Left lung (tissue), 14 donors: Measurements from ENCODE around the gene NRK. TPM values are rescaled to one million over a fixed set of nuclear protein-coding genes. Genes with fewer than 3 reads are reported as not detected.

Experiments
- ATAC-seq: fragments of 200-7000 bp; cut with Tn5 transposase; one replicate; pipeline ENCODE4 v1.9.1; 2020; ENCODE audit warnings: moderate library complexity
- DNase-seq, 4 donors: peaks; one replicate each; pipeline ENCODE4 v3.0.0-alpha.2; 2013 to 2020
- H3K27ac ChIP-seq, 2 donors: fragments of 200-600 bp; sonication (generic) in 1 of 2; one replicate each; pipeline versions ENCODE4 v1.5.0 to v1.8.0; 2020 to 2021
- H3K27me3 ChIP-seq, 2 donors: fragments of 200-600 bp; sonication (generic) in 1 of 2; one replicate each; pipeline versions ENCODE4 v1.5.0 to v1.8.0; 2020 to 2021
- H3K36me3 ChIP-seq, 2 donors: fragments of 200-600 bp; sonication (generic) in 1 of 2; one replicate each; pipeline versions ENCODE4 v1.5.0 to v1.8.0; 2020 to 2021
- H3K4me1 ChIP-seq, 2 donors: fragments of 200-600 bp; one replicate each; pipeline ENCODE4 v1.8.0; 2021
- H3K4me3 ChIP-seq, 2 donors: fragments of 200-600 bp; sonication (generic) in 1 of 2; one replicate each; pipeline versions ENCODE4 v1.5.0 to v1.8.0; 2020 to 2021; ENCODE audit warnings: mild to moderate bottlenecking in 1 of 2
- H3K9me3 ChIP-seq, 2 donors: fragments of 200-600 bp; sonication (generic) in 1 of 2; one replicate each; pipeline versions ENCODE4 v1.5.0 to v1.8.0; 2020 to 2021
- intact Hi-C, 2 donors: fragments of 100-400 bp; cut with DNase I; formaldehyde crosslinking; loops; one replicate each; pipeline versions ENCODE4 v1.11.2 to v1.14.2; 2022
- long read RNA-seq, 12 donors: library from polyadenylated mRNA in 2 of 12; unstranded in 2 of 12; transcript quantifications; one replicate each; pipeline ENCODE4 v2.0.0 and lab custom pipeline, GENCODE V29; 2019 to 2026
- polyA plus RNA-seq, 6 donors: library from polyadenylated mRNA; unstranded; fragments of 120-200 nt; gene quantifications; one replicate each; pipeline ENCODE4 v1.2.1, GENCODE V29; 2013; ENCODE audit not compliant: insufficient read length in 6 of 6
- total RNA-seq, 2 donors: library from RNA; stranded (reverse); fragmentation: NEBNext Ultra II Directional; extraction: Animal tissue kit (Norgen Biotek cat#: 25700); gene quantifications; one replicate each; pipeline ENCODE4 v1.2.1, GENCODE V29; 2021
- TF ChIP-seq, protein P1 (sequence below), 2 donors: fragments of 200-600 bp; sonication (generic) in 1 of 2; IDR thresholded peaks; one replicate each; pipeline versions ENCODE4 v1.5.0 to v1.8.0; 2021; ENCODE audit warnings: antibody characterized with exemption in 2 of 2
- donor health status: DM: no; HTN: yes; CAD: no.
- donor health status: DM: no; HTN: no; CAD: no.

Gene NRK, protein sequence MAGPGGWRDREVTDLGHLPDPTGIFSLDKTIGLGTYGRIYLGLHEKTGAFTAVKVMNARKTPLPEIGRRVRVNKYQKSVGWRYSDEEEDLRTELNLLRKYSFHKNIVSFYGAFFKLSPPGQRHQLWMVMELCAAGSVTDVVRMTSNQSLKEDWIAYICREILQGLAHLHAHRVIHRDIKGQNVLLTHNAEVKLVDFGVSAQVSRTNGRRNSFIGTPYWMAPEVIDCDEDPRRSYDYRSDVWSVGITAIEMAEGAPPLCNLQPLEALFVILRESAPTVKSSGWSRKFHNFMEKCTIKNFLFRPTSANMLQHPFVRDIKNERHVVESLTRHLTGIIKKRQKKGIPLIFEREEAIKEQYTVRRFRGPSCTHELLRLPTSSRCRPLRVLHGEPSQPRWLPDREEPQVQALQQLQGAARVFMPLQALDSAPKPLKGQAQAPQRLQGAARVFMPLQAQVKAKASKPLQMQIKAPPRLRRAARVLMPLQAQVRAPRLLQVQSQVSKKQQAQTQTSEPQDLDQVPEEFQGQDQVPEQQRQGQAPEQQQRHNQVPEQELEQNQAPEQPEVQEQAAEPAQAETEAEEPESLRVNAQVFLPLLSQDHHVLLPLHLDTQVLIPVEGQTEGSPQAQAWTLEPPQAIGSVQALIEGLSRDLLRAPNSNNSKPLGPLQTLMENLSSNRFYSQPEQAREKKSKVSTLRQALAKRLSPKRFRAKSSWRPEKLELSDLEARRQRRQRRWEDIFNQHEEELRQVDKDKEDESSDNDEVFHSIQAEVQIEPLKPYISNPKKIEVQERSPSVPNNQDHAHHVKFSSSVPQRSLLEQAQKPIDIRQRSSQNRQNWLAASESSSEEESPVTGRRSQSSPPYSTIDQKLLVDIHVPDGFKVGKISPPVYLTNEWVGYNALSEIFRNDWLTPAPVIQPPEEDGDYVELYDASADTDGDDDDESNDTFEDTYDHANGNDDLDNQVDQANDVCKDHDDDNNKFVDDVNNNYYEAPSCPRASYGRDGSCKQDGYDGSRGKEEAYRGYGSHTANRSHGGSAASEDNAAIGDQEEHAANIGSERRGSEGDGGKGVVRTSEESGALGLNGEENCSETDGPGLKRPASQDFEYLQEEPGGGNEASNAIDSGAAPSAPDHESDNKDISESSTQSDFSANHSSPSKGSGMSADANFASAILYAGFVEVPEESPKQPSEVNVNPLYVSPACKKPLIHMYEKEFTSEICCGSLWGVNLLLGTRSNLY (N-terminal part only)
- total RNA-seq (10 to 100 TPM in 1 of 2 donors, 1 to 10 TPM in 1; 1.1 to 16.1 TPM), polyA plus RNA-seq (1 to 10 TPM; 3.5 to 5.2 (median 4.3) TPM)
- long read RNA-seq, donor 1: 0 reads
- long read RNA-seq, donor 2: 0 reads
- long read RNA-seq, donor 3: 0 reads
- long read RNA-seq, donor 4, partial matches to known transcripts: 1 of 1 reads
- long read RNA-seq, donor 4, other reads (novel, unspliced or antisense): 0 of 1 reads
- long read RNA-seq, donor 5: 0 reads
- long read RNA-seq, donor 6: 0 reads
- long read RNA-seq, donor 7: 0 reads
- long read RNA-seq, donor 8: 0 reads
- long read RNA-seq, donor 9: 0 reads
- long read RNA-seq, donor 10: 0 reads
- long read RNA-seq, donor 11: 0 reads
- long read RNA-seq, donor 12: 0 reads

DNA sequence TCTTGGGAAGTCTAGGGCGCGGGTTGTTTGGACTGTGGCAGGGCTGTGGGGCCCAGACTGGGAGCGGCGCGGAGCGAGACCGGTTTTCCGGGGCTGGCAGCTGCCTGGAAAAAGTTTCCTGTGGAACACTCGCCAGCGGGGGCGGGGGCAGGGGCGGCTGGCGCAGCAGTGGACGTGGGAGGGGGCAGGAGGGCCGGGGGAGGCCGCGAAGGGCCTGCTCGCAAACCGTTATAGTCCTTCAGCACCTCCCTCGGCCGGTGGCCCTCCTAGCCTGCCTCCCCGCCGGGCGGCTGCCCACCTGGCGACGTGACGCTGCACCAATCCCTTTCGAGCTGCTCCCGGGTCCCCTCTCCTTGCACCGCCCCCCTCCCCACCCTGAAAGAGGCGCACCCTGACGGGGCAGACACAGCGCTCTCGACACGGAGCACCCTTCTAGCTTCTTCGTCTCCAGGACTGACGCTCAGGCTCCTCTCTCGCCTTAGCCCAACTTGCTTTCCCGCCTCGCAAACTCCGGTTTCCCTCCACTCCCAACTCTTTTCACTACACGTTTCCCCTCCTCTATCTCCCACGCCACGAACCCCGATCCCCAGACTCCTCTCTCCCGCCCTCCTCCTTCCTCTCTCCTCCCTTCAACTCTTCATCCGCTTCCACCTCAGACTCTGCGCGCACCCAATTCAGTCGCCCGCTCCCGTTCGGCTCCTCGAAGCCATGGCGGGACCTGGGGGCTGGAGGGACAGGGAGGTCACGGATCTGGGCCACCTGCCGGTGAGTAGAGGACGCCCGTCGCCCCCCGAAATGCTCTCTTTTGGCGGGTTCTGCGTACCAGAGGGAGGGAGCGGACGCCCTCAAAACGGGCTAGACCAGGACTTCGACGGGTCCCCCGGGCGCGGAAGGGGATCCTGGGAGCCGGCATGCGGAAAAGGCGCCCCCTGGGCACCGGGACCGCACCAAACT lies at the start of gene NRK:
Gene NRK (plus strand): TSS at position 402 of the 954 bp plus-strand sequence. CDS start 307 bp downstream, at position 709.
- intact Hi-C loops: no loop called here
- peak; percentile 79 for ATAC-seq
- Histone ChIP-seq H3K4me1 (no peaks in the 10 kb centered on the region), H3K27me3 (peaks cover 23 to 47% of the 10 kb centered on the region in 2 donors), H3K27ac (no peak within 1 kb of the TSS), H3K36me3 (no peaks in the 10 kb centered on the region), H3K9me3 (no peaks in the 10 kb centered on the region), H3K4me3 (peak within 1 kb of the TSS; percentile 11 to 20)
- TF ChIP-seq, protein P1, sequence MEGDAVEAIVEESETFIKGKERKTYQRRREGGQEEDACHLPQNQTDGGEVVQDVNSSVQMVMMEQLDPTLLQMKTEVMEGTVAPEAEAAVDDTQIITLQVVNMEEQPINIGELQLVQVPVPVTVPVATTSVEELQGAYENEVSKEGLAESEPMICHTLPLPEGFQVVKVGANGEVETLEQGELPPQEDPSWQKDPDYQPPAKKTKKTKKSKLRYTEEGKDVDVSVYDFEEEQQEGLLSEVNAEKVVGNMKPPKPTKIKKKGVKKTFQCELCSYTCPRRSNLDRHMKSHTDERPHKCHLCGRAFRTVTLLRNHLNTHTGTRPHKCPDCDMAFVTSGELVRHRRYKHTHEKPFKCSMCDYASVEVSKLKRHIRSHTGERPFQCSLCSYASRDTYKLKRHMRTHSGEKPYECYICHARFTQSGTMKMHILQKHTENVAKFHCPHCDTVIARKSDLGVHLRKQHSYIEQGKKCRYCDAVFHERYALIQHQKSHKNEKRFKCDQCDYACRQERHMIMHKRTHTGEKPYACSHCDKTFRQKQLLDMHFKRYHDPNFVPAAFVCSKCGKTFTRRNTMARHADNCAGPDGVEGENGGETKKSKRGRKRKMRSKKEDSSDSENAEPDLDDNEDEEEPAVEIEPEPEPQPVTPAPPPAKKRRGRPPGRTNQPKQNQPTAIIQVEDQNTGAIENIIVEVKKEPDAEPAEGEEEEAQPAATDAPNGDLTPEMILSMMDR (IDR thresholded peaks at IDR 0.05): no peak
- peak in 3 of 4 donors; percentile 19 to 49 (median 44) for DNase-seq

DNA sequence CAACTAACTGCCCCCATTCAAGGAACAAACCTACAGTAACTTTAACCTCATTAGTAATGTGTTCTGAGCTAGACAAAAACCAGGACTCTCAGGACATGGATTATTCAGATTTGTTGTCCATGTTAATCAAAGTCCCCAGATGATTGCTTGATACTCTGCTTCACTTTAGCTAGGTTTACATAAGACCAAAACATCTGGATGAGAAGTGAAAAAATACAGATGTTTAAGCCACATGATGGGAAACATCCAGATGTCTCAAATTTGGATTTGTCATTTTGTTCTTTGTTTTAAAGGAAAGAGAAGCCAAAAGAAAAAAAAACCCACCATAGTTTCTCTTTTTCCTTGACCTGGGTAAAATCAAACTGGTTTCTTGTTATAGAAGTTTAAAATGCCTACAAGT lies 48.5 kb upstream of the NRK start:
- Histone ChIP-seq H3K27ac (no peak overlapping the region), H3K9me3 (no peaks in the 10 kb centered on the region), H3K36me3 (no peaks in the 10 kb centered on the region), H3K4me1 (no peaks in the 10 kb centered on the region), H3K27me3 (peaks cover 0 to 4% of the 10 kb centered on the region in 2 donors), H3K4me3 (no peak overlapping the region)
- DNase-seq (no peak), ATAC-seq (no peak)
- intact Hi-C loops: no loop called here
- TF ChIP-seq, protein P1 (IDR thresholded peaks at IDR 0.05): no peak

DNA sequence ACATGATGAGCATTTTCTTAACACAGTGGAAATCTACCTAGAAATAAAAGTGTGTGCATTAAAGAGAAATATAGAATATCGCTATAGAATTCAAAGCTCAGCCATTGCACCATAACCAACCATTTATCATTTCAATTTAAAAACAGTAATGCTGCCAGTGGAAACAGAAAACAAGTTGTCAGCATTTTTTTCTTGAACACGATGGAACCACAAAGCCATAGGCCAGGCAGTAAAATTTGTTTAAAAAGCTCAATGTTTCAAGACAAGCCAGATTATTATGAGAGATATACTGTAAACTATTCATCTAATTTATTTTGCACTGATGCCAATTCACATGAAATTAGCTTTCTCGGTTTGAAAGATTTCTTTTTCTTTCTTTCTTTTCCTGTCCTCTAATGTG lies 46.7 kb upstream of the NRK start:
- intact Hi-C loops: no loop called here
- ATAC-seq (no peak), DNase-seq (peak in 1 of 4 donors; percentile 36)

More for the DNA sequence above, 46.7 kb upstream of the NRK start:
- no peaks in the 10 kb centered on the region for H3K9me3 ChIP-seq
- no peaks in the 10 kb centered on the region for H3K4me1 ChIP-seq
- H3K4me3 ChIP-seq: no peak overlapping the region
- peaks cover 0 to 4% of the 10 kb centered on the region in 2 donors for H3K27me3 ChIP-seq
- no peaks in the 10 kb centered on the region for H3K36me3 ChIP-seq
- H3K27ac ChIP-seq: no peak overlapping the region
- TF ChIP-seq, protein P1 (IDR thresholded peaks at IDR 0.05): no peak
